Activated CD4-positive, alpha-beta T cell treated with anti-CD3 and anti-CD28 coated beads for 36 hours (primary cell): ENCODE measurements around the gene EXTL1. TPM values are rescaled to one million over a fixed set of nuclear protein-coding genes. Genes with fewer than 3 reads are reported as not detected.

ENCODE experiments used
- ATAC-seq: fragments of 200-7000 bp; cut with Tn5 transposase; one replicate; pipeline ENCODE4 v1.10.0; 2021; ENCODE audit warnings: mild to moderate bottlenecking, moderate library complexity
- CTCF ChIA-PET: fragments of 350-600 bp; sonication (Branson Sonifier 250); formaldehyde crosslinking; loops from one replicate; lab custom pipeline; 2021; ENCODE audit warnings: antibody characterized with exemption; lab: Charles Lee
- POLR2A ChIA-PET: fragments of 350-600 bp; sonication (Branson Sonifier 250); formaldehyde crosslinking; loops from one replicate; lab custom pipeline; 2021; ENCODE audit warnings: antibody characterized with exemption, inconsistent platforms; lab: Charles Lee
- DNase-seq: peaks from one replicate; pipeline ENCODE4 v3.0.0-alpha.2; 2020
- H3K27ac Mint-ChIP-seq: one replicate; pipeline ENCODE4 v1.8.0; 2021; ENCODE audit warnings: mixed read lengths
- H3K27me3 Mint-ChIP-seq: one replicate; pipeline ENCODE4 v1.8.0; 2021; ENCODE audit warnings: mixed read lengths
- H3K36me3 Mint-ChIP-seq: one replicate; pipeline ENCODE4 v1.8.0; 2021; ENCODE audit warnings: low read depth, mixed read lengths
- H3K4me1 Mint-ChIP-seq: one replicate; pipeline ENCODE4 v1.8.0; 2021; ENCODE audit warnings: mixed read lengths
- H3K4me3 Mint-ChIP-seq: one replicate; pipeline ENCODE4 v1.8.0; 2021; ENCODE audit warnings: mild to moderate bottlenecking, moderate library complexity, mixed read lengths
- H3K9me3 Mint-ChIP-seq: one replicate; pipeline ENCODE4 v1.8.0; 2021; ENCODE audit warnings: low read depth, mixed read lengths
- intact Hi-C, 2 experiments: fragments of 100-400 bp; cut with DNase I in 1 of 2; cut with micrococcal nuclease in 1 of 2; formaldehyde crosslinking; loops; one replicate each; pipeline versions ENCODE4 v1.14.2 to v1.15.1; 2022 to 2024; cut with DNase I, micrococcal nuclease
- total RNA-seq, 2 experiments: library from RNA; stranded (reverse); gene quantifications; one replicate each; pipeline ENCODE4 v1.2.3, GENCODE V29; 2021

Gene EXTL1
- total RNA-seq, 2 experiments from 2014 or later: not detected

GRCh38 chr1:26025060-26025459 lies 3.5 kb downstream of the EXTL1 start:
- H3K9me3 Mint-ChIP-seq: no peaks in the 10 kb centered on the region
- DNase-seq: no peak
- no peak for ATAC-seq
- no peaks in the 10 kb centered on the region for H3K4me1 Mint-ChIP-seq
- ChIA-PET POLR2A (no interaction called here), CTCF (interaction anchor here (0.7 to 1.6 kb wide), 2 partner anchors 9 to 38 kb away, joined by 3 read pairs; no protein-coding TSS in a partner anchor)
- H3K4me3 Mint-ChIP-seq: no peak overlapping the region
- intact Hi-C loops: no loop called here
- no peak overlapping the region for H3K27ac Mint-ChIP-seq
- H3K36me3 Mint-ChIP-seq: no peaks in the 10 kb centered on the region
- H3K27me3 Mint-ChIP-seq: no peaks in the 10 kb centered on the region

- Mint-ChIP-seq H3K27ac (no peak overlapping the region), H3K36me3 (no peaks in the 10 kb centered on the region), H3K4me1 (no peaks in the 10 kb centered on the region), H3K4me3 (no peak overlapping the region), H3K9me3 (no peaks in the 10 kb centered on the region), H3K27me3 (no peaks in the 10 kb centered on the region)
- ATAC-seq (no peak), DNase-seq (no peak)
- ChIA-PET CTCF (no interaction called here), POLR2A (no interaction called here)
- intact Hi-C loops: no loop called here
Observed at GRCh38 chr1:26025517-26025916, 3.9 kb downstream of the EXTL1 start.

- Mint-ChIP-seq H3K36me3 (no peaks in the 10 kb centered on the region), H3K4me3 (no peak overlapping the region), H3K27me3 (no peaks in the 10 kb centered on the region), H3K27ac (no peak overlapping the region), H3K9me3 (no peaks in the 10 kb centered on the region), H3K4me1 (no peaks in the 10 kb centered on the region)
- POLR2A ChIA-PET: interaction anchor here (0.6 kb wide), 2 partner anchors 347 to 885 kb away, joined by 5 to 7 read pairs; no protein-coding TSS in a partner anchor
- ATAC-seq (peak; percentile 85), DNase-seq (peak; percentile 42)
- intact Hi-C loops: no loop called here
- CTCF ChIA-PET: interaction anchor here (1.2 to 1.5 kb wide), 2 partner anchors 8 to 132 kb away, joined by 5 to 7 read pairs; no protein-coding TSS in a partner anchor
Observed at GRCh38 chr1:26027716-26028489, 6.3 kb downstream of the EXTL1 start.

- H3K36me3 Mint-ChIP-seq: no peaks in the 10 kb centered on the region
- H3K4me1 Mint-ChIP-seq: no peaks in the 10 kb centered on the region
- ATAC-seq (no peak), DNase-seq (no peak)
- intact Hi-C loops: no loop called here
- no peaks in the 10 kb centered on the region for H3K27me3 Mint-ChIP-seq
- POLR2A ChIA-PET: no interaction called here
- CTCF ChIA-PET: no interaction called here
- H3K4me3 Mint-ChIP-seq: no peak overlapping the region
- no peak overlapping the region for H3K27ac Mint-ChIP-seq
- H3K9me3 Mint-ChIP-seq: no peaks in the 10 kb centered on the region
Observed at GRCh38 chr1:26028490-26028980, 7.0 kb downstream of the EXTL1 start.

- ATAC-seq: no peak
- Mint-ChIP-seq H3K4me3 (no peak overlapping the region), H3K9me3 (no peaks in the 10 kb centered on the region), H3K36me3 (no peaks in the 10 kb centered on the region), H3K27ac (no peak overlapping the region), H3K4me1 (no peaks in the 10 kb centered on the region), H3K27me3 (peaks cover under 1% of the 10 kb centered on the region)
- DNase-seq: no peak
- ChIA-PET CTCF (interaction anchor here (0.7 to 1.0 kb wide), 2 partner anchors 54 to 197 kb away, joined by 3 read pairs; no protein-coding TSS in a partner anchor), POLR2A (no interaction called here)
- intact Hi-C loops: no loop called here
Observed at GRCh38 chr1:26029054-26029863, 7.7 kb downstream of the EXTL1 start.

GRCh38 chr1:26029864-26030481 lies 8.4 kb downstream of the EXTL1 start:
- Mint-ChIP-seq H3K4me3 (no peak overlapping the region), H3K27ac (no peak overlapping the region), H3K9me3 (no peaks in the 10 kb centered on the region), H3K27me3 (peaks cover 6% of the 10 kb centered on the region), H3K4me1 (peaks cover 6% of the 10 kb centered on the region), H3K36me3 (no peaks in the 10 kb centered on the region)
- DNase-seq (no peak), ATAC-seq (no peak)
- CTCF ChIA-PET: interaction anchor here (0.7 to 1.0 kb wide), 2 partner anchors 55 to 198 kb away, joined by 3 read pairs; no protein-coding TSS in a partner anchor
- POLR2A ChIA-PET: no interaction called here
- intact Hi-C loops: no loop called here

GRCh38 chr1:26031196-26031595 lies 9.6 kb downstream of the EXTL1 start:
- Mint-ChIP-seq H3K4me1 (peaks cover 9% of the 10 kb centered on the region), H3K27me3 (peaks cover 6% of the 10 kb centered on the region), H3K36me3 (no peaks in the 10 kb centered on the region), H3K4me3 (no peak overlapping the region), H3K9me3 (no peaks in the 10 kb centered on the region), H3K27ac (no peak overlapping the region)
- no peak for ATAC-seq
- ChIA-PET POLR2A (no interaction called here), CTCF (no interaction called here)
- no peak for DNase-seq
- intact Hi-C loops: no loop called here

GRCh38 chr1:26031611-26032220 lies 10.1 kb downstream of the EXTL1 start:
- ChIA-PET CTCF (interaction anchor here (0.9 kb wide), 2 partner anchors 42 to 137 kb away, joined by 3 to 4 read pairs; partner anchors contain the start of gene C1orf232), POLR2A (no interaction called here)
- H3K9me3 Mint-ChIP-seq: no peaks in the 10 kb centered on the region
- H3K4me3 Mint-ChIP-seq: no peak overlapping the region
- no peak overlapping the region for H3K27ac Mint-ChIP-seq
- H3K4me1 Mint-ChIP-seq: peaks cover 13% of the 10 kb centered on the region
- intact Hi-C loops: no loop called here
- ATAC-seq (no peak), DNase-seq (no peak)
- H3K36me3 Mint-ChIP-seq: no peaks in the 10 kb centered on the region
- peaks cover 6% of the 10 kb centered on the region for H3K27me3 Mint-ChIP-seq

- POLR2A ChIA-PET: no interaction called here
- ATAC-seq (no peak), DNase-seq (no peak)
- Mint-ChIP-seq H3K4me1 (peaks cover 13% of the 10 kb centered on the region), H3K36me3 (no peaks in the 10 kb centered on the region), H3K4me3 (no peak overlapping the region), H3K27me3 (peaks cover 6% of the 10 kb centered on the region), H3K9me3 (no peaks in the 10 kb centered on the region), H3K27ac (no peak overlapping the region)
- CTCF ChIA-PET: interaction anchor here (0.7 to 0.9 kb wide), 4 partner anchors 41 to 232 kb away, joined by 3 to 4 read pairs (median 4); partner anchors contain the start of gene C1orf232
- intact Hi-C loops: no loop called here
Observed at GRCh38 chr1:26032656-26033357, 11.2 kb downstream of the EXTL1 start.

GRCh38 chr1:26034504-26035202 lies 13.1 kb downstream of the EXTL1 start:
- intact Hi-C loops: loop anchor here (1.0 to 5.0 kb wide), 9 partner anchors 36 to 283 kb away; partner anchors contain the start of genes ZNF593 (in 2 of the 2), C1orf232 (in 1 of the 2), CD52 (in 1 of the 2) and CEP85 (in 1 of the 2)
- Mint-ChIP-seq H3K4me1 (peaks cover 13% of the 10 kb centered on the region), H3K27me3 (peaks cover 6% of the 10 kb centered on the region), H3K36me3 (no peaks in the 10 kb centered on the region), H3K27ac (no peak overlapping the region), H3K4me3 (peak overlapping the region; percentile 80), H3K9me3 (no peaks in the 10 kb centered on the region)
- ChIA-PET CTCF (interaction anchor here (0.5 to 2.4 kb wide), 23 partner anchors 10 to 1044 kb away, joined by 3 to 10 read pairs (median 3); partner anchors contain the start of genes SLC30A2 and ZNF593), POLR2A (no interaction called here)
- DNase-seq (no peak), ATAC-seq (no peak)
